Stimulated activated CD4-positive, alpha-beta T cell treated with anti-CD3 and anti-CD28 coated beads, Interleukin-1b, Interleukin-23, amount 100 ng/mL, for 24 hours (primary cell): ENCODE data around the gene IL6R.

Experiments
- DNase-seq, 4 experiments: peaks; one replicate each; pipeline ENCODE4 v3.0.0-alpha.2; 2020; ENCODE audit warnings: low read depth in 4 of 4, low spot score in 1 of 4

Gene IL6R

DNA sequence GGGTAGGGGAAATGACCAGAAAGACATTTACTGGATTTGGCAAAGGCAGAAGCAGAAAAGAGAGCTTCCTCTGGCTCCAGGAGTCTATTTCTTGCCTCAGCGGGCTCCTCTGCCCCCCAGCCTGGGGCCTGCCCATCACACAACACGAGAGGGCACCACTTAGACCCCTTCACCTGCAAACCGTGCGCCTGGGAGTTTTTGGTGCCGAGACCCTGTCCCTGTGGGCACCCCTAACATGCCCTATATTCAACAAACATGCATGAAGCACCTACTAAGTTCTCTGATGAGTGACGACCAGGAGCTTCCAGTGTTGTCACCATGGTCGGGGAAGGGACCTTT lies 18.8 kb downstream of the IL6R start:
- DNase-seq = no peak

DNA sequence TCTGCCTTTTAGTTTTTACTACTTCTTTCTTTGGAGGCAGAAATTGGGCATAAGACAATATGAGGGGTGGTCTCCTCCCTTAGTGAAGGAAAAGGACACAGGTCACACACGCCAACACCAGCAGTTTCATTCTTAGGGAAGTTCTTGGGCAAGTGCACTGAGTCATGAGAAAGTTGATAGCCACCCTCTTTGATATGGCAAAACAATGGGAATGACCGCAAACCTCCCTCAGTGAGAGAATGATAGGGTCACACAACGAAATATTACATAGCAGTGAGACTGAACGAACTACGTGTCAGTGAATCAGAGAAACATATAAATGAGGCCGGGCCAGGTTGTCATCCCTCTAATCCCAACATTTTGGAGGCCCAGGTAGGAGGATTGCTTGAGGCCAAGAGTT lies 20.0 kb downstream of the IL6R start:
- DNase-seq = no peak

DNA sequence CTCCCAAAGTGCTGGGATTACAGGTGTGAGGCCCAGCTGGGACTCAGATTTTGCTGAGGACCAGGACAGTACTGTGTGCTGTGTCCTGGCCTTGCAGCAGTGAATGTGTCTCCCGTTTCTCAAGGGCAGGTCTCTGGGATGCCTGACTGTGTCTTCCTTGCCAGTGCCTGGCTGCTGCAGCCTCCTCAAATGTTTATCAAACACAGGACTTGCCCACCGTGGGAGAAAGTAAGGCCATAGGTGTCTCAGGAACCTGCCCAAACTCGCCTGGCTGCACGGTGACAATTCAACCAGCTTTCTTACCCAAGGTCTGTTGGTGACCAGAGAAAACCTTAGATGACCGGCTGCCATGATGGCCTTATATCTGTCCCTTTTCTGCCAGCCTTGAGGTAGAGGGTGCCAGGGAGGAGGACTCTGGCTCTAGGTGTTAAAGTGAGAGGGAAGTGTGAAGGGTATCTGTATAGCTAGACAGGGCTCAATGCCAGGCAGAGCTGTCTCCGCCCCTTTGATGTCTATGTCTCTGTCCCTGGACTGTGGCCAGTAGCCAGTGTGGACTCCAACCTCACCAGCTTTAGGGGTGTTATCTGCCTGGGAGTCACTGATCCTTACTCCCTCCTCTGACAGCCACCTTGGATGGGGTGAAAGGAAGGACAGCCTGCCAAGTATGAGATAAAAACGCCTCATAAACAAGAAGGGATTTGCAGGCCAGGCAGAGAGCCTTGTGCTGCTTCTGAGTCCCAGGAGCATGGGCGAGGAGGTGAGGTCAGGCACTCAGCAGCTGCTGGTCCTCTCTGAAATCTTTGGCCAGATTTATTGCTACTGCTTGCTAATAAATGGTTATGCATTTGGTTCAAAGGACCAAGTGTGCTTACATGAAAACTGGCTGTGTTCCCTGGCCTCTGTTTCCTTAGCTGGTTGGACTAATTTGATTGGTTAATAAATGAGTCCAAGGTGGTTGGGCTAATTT lies 22.3 kb downstream of the IL6R start:
- DNase-seq = no peak

DNA sequence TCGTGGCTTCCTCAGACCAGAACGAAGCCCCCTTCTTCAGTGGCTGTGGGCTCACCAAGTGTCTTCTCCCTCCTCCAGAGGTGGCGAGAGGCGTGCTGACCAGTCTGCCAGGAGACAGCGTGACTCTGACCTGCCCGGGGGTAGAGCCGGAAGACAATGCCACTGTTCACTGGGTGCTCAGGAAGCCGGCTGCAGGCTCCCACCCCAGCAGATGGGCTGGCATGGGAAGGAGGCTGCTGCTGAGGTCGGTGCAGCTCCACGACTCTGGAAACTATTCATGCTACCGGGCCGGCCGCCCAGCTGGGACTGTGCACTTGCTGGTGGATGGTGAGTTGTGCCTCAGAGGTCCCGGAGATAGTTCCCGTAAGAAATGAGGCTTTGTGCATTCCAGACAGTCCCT lies 24.0 kb downstream of the IL6R start:
- DNase-seq = no peak

DNA sequence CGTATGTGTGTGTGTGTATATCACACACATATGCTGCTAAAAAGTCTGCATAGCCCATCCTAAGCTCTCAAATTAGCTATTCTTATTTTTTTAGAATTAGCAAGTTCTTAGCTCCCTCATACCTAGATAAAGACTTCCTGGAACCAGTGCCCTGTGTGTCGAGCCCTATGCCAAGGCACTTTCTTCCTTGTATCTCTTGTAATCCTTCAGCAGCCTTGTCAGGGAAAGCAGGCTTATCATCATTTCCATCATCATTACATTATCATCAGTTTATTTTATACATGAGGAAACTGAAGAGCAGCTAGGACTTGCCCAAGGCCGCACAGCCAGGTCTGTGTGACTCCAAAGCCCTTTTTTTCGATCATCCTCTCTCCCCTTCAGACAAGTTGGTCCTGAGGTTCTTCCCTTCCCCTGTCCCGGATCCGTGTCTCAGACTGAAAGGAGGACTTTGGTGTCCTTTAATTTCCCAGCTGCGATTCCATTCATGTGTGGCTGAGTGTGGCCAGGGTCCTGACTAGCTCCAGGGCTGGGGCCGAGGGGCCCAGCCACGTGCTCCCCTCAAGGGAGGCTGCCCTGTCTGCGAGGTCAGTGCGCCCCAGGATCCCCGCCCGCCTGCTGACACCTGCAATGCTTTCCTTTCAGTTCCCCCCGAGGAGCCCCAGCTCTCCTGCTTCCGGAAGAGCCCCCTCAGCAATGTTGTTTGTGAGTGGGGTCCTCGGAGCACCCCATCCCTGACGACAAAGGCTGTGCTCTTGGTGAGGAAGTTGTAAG lies 24.9 kb downstream of the IL6R start:
- DNase-seq = no peak

DNA sequence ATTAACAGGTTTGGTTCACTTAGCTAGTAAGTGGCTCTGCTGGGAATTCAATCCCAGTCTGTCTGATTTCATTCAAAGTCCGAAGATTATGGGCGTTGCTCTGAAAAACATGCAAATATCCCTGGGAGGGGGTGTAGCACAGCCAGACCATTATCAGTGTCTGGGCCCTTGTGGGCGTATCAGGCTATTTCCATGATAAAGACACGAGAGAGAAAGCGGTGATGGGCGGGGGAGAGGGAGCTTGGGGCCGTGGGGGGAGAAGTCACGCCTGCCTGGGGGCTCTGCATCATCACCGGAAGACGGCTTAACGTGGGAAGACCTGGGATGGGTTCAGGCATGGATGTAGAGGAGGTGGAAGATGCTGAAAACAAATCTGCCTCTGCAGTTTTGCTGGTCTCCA lies 25.8 kb downstream of the IL6R start:
- no peak for DNase-seq

DNA sequence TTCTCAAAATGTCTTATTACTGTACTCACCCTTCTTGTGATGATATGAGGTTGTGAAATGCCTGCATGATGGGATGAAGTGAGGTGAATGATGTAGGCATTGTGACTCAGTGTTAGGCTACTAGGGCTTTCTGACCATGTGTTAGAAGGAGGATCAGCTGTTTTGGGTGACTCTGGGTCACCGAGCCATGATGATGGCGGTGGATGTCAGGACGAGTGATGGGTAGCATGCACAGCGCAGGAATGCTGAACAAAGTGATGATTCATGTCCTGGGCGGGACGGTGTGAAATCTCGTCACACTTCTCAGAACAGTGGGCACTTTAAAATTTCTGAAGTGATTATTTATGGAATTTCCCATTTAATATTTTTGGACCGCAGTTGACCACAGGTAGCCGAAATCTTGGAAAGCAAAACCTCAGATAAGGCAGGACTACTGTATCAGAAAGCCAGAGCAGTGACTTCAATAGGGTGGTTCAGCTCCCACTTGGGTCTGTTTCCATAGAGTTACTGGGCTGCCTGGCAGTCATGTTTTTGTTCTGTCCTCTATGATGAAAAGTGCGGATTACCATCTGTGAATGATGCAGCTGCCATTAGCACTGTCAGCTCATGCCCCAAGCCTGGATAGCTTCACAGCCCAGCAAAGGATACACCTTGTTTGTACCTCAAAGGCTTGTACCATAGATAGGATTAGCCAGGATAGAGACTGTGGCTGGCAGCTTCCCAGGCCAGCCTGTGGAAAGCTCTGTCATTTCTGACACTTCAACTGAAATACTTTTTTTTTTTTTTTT lies 26.6 kb downstream of the IL6R start:
- peak in 1 of 4 experiments; percentile 56 for DNase-seq

DNA sequence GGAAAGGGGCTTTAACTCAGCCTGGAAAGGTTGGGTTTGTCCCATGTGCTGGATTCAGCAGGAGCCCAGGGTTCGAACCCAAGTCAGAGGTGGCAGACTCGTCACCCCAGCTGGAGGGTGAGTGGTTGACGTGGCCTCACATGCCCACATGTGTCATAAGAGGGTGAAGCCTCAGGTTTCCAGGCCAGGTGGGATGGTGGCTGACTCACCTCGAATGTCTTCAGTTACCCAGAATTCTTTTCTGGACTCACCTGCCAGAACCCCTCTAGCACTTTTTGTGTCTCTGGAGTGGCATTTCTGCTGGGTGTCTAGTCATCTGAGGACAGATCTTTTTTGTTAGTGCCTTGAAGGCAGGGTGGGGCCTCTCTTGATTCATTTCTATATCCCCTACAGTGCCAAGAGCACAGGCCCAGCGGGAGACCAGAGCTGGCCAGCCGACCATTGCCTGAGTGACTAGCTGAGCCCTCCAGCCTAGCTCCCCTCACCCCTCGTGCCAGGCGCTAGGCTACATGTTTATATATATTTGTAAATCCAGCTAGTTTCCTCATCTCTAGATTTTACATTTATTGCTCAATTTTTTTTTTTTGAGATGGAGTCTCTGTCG lies 28.1 kb downstream of the IL6R start:
- no peak for DNase-seq

DNA sequence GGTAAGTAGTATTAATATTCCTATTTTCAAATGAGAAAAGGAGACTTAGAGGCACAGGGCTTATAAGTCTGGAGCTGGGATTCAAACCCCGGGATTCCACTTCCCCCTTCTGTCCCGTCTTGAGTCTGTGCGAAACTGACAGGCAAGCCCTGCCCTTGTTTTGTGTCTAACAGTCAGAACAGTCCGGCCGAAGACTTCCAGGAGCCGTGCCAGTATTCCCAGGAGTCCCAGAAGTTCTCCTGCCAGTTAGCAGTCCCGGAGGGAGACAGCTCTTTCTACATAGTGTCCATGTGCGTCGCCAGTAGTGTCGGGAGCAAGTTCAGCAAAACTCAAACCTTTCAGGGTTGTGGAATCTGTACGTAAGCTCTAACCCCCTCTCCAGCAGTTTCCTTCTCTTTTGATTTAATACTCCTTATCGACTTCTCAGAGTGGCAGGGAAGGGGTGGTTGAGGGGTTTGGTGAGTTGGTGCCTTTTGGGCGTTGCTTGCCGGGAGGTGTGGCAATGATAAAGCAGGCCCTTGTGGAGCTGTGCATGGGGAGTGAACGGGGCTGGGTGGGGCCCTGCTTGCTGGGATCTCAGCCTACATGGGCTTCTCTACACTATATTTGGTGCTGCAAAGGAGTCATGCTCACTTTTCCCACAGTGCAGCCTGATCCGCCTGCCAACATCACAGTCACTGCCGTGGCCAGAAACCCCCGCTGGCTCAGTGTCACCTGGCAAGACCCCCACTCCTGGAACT lies 29.4 kb downstream of the IL6R start:
- no peak for DNase-seq

DNA sequence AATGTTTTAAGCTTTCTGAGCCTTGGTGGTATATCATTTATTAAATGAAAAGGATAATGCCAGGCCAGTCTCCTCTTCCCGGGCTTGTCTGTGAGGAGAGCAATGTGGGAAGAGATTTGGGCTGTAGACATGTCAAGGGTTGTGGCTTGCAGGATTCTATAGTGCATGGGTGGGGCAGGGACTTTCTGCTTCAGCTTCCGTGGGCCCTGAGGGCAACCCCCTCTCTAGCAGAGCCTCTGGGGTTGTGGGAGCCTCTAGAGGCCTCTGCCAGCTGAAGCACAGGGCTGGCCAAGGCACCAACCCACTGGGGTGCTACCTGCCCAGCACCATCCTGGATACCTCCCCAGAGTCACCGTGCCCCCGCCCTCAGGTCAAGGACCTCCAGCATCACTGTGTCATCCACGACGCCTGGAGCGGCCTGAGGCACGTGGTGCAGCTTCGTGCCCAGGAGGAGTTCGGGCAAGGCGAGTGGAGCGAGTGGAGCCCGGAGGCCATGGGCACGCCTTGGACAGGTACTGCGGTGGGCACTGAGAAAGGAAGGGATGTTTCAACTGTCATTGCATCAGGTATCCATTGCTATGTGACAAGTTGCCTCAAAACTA lies 30.6 kb downstream of the IL6R start:
- no peak for DNase-seq

DNA sequence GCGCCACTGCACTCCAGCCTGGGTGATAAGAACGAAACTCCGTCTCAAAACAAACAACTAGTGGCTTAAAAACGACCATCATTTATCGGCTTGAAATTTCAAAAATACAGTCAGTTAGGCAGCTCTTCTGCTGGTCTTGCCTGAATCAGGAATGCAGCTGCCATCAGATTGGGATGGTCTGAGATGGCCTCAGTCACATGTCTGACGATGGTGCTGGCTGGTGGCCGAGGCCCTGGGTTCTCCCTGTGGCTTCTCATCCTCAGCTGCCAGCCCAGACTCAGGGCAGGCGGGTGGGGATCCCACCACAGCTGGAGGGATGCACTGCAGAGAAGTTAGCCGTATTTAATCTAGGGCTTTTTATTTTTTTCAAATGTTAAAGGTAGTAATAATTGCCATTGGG lies 31.3 kb downstream of the IL6R start:
- DNase-seq = no peak

DNA sequence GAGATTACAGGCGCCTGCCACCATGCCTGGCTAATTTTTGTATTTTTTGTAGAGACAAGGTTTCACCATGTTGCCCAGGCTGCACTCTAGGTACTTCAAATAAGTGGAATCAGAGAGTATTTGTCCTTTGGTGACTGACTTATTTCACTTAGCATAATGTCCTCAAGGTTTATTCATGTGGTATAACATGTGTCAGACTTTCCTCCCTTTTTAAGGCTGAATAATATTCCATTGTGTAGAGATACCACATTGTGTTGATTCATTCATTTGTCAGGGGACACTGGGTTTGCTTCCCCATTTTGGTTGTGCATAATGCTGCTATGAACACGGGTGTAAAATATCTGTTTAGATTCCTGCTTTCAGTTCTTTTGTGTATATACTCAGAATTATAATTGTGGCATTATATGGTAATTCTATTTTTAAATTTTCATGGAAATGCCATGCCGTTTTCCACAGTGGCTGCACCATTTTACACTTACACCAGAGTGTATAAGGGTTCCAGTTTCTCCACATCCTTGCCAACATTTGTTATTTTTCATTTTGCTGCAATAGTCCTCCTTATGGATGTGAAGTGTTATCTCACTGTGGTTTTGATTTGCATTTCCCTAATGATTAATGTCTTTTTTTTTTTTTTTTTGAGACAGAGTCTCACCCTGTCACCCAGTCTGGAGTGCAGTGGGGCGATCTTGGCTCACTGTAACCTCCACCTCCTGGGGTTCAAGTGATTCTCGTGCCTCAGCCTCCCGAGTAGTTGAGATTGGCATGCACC lies 35.1 kb downstream of the IL6R start:
- no peak for DNase-seq

DNA sequence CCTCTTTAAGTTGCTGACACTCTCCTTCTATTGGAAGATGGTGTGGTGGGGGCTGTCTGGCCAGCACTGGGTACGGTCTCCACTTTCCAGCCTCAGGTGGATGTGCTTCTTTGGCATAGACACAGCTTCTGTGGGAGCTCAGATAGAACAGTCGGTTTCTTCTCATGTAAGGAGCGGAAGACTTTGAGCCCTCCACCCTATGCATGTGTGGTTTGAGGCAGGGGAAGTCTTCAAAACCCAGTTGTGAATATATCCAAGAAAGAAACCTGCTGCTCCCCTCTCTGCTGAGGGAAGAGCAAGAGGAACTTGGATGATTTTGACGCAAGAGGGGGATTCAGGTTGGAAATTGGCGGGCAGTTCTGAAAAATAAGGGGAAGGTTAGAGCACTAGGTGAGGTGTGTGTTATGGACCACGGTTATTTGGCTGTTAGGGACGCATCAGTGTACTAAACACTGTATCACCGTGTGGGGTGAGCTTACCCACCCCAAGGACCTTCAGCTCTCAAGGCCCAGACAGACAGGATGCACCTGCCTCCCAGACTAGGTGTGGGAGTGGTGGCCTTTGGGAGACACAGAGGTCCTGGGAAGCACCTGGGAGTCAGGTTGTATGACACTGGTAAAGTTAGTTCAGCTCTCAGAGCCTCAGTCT lies 36.2 kb downstream of the IL6R start:
- no peak for DNase-seq

DNA sequence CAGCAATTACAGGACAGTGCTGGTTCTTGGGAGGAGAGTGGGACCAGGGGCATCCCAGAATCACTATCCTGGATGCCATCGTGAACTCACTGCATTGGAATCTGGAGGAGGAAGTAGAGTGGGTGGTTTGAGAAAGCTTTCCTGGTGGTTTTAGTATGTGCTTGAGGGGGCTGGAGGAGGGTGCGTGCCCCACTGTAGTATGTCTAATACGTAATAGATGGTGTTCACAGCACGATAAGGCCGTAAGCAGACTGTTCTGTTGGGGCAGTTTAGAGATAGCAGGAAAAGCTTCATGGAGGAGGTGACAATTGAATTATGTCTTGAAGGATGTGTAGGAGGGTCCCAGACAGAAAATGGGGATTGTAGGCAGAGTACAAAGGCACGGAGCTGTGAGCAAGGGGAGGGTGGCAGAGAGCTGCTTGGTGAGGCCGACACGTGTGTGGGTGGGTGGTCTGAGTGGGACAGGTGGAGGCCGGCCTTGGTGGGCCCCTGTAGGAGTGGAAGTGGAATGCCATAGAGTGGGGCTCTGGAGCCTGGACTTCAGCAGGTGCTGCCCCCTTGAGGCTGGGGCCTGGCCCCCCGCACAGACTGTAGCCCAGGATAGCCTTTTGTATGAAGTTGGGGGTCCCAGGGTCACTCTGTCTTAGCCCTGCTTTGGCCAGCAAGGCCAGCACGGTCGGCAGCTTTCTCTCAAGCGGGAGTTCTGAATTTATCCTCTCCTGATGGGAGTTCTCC lies 37.0 kb downstream of the IL6R start:
- DNase-seq = no peak

DNA sequence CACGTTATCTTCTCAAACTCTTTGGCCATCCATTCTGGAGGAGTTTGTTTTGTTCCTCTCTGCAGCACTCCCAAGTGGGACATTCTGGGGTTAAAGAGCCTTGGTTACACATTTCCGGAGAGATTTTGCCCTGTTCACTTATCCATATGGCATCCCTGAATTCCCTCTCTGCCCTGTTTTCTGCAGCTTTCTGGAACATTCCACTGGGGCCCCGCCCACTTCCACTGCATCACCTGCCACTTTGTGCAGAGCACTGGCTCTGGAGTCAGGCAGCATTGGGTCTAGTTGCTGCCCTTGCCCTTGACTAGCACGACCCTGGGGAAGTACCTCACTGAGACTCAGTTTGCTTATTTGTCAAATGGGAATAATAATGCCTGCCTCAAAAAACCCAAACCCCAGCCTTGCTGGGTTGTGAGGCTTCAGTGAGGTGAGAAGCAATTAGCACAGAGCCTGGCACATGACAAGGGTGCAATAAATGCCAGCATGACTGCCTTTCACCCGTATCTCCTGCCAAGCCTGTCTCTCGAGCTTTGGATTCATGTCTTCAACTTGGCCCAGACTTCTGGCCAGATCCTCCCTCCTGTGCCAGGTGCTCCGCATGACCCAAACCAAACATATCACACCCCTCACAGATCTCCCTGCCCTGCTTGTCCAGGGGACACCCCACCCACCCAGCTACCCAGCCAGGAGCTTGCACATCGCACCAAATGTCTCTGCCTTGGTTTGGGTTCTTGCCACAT lies 38.3 kb downstream of the IL6R start:
- no peak for DNase-seq

DNA sequence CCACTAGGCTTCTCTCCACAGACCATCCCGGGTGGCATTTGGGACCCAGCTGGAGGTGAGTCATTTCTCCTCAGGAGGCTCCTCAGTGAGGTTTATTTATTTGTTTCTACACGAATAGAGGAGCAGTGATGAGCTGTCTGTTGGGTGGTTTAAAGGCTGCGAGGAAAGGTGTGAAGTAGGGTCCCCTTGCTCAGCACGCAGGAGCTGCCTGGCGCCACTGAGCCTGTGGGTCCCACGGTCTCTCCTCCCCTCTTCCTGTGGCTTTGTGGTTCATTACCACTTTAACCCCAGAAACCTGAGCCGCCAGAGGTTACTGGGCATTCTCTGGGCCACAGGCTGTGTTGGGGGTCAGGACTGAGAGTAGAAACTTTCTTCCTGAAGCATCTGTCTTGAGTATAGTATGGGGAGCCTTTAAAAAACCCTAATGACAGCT lies 39.9 kb downstream of the IL6R start:
- no peak for DNase-seq

DNA sequence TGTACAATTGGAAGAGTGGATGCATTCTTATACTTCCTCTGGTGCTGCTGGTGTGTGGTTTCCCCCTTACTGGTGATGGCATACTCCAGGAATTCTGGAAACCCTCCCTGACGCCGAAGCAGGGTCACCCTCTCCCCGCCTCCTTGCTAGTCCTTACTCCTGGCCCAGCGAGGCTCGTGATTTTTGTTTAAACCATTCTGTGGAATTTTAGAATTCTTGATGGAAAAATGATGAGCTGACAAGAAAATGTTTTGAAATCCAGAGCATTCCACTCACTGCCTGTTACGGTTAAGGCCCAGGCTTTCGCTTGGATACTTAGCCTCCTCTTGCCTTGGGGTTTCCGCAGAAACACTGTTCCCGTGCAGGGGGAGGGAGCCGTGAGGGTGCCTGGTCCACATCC lies 41.1 kb downstream of the IL6R start:
- no peak for DNase-seq
